Testis (tissue), 2 donors: ENCODE data around the gene TLE4.

Experiments used
- CTCF ChIP-seq, 3 experiments: fragments of 450-650 bp in 2 of 3; fragments of 200-600 bp in 1 of 3; sonication (generic) in 1 of 3; IDR thresholded peaks; one replicate each; pipeline ENCODE4 v1.5.1; 2016 to 2019; ENCODE audit warnings: antibody characterized with exemption in 3 of 3, mild to moderate bottlenecking in 2 of 3, moderate library complexity in 1 of 3
- POLR2A ChIP-seq: fragments of 450-650 bp; IDR thresholded peaks from one replicate; pipeline ENCODE4 v1.6.1; 2017; ENCODE audit warnings: antibody characterized with exemption, mild to moderate bottlenecking, moderate library complexity

DNA sequence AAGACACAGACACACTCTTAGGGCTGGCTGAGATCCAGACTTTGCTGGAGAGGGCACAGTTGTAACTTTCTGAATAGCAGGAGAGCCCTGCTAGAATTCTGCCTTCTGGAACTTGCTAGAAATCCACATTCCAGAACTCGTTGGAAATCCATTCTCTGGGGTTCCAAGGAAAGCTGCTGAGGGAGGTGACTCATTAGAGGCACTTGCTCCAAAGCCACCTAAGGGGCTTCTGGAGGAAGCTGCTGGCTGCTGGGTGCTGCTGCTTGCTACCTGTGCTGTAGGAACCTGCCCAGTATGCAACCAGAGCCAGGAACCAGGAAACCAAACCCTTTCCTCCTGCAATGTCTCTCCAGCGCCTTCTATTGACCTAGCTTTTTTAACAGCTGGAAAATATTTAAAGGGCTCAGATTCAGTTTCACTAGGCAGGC, 4.1 kb upstream of the TLE4 start:
- TF ChIP-seq CTCF (IDR thresholded peaks at IDR 0.05) (no peak), POLR2A (no peak)
